ENCODE measurements around the gene IL19. TPM values are rescaled to one million over a fixed set of nuclear protein-coding genes. Genes with fewer than 3 reads are reported as not detected.
A peak's percentile ranks its signal among the peaks of the same experiment; 100 is the strongest.

The IL19 gene
- total RNA-seq, 4 donors from 2014 or later, result 0.60 TPM; not detected in 3

DNA sequence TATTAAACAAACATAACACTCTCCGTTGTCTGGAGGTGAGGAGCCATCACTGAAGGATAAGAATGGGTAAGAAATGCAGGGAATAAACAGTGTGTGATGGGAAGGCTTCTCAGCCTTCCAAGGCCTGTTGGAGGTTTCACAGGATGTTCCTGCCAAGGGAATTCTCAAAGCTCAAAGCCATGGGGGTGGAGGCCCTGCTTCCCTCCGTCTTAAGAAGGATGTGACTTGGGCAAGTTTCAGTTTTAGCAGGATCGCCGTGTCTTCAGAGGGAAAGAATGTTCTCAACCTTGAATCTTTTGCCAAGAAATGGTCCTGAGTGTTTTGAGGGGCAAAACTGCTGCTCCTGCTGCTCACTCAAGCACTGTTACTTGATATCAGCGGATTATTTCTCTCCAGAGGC is 53.2 kb downstream of the IL19 start:
- no peak for DNase-seq (ENCODE audit: low spot score)
- no peak for ATAC-seq (ENCODE audit: low FRiP score)

DNA sequence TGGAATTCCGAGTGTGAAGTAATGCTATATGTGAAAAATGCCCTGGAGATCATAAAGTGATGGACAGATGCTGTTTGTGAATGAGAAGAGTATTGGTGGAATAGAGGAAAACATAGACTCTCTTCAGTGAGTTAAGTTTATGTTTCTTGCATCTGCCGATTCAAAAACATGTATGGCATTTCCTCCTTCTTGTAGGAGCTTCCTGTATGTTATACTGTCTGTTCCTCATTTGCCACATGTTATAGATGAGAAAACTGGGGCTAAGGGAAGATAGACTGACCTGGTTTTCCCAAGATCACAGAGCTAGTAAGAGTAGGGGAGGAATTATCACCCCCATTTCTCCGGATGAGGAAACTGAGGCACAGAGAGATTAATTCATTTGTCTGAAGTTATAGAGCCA is 53.8 kb downstream of the IL19 start:
- DNase-seq (ENCODE audit: low spot score), result no peak
- no peak for TF ChIP-seq CTCF (IDR thresholded peaks at IDR 0.05)
- no peak for ATAC-seq (ENCODE audit: low FRiP score)

More for the DNA sequence above, 53.2 kb downstream of the IL19 start:
- no peak for TF ChIP-seq CTCF (IDR thresholded peaks at IDR 0.05)

DNA sequence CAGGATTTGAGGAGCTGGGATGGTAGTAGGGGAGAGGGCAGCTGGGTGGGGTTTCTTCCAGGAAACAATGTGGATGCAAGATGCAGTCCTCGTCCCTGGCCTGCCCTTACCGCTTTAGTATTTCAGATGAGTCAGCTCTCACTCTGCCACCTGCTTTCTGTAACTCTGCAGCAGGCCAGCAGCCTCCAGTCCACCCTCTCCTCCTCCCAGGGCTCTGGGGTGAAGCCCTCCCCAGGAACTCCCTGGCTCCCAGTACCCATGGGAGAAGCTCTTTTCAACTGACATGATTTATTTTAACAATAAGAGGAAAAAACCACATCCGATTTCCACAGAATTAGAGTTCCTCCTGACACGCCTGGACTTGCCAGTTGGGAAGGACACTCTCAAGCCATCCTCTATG is 55.8 kb downstream of the IL19 start:
- TF ChIP-seq CTCF (IDR thresholded peaks at IDR 0.05), result no peak

GRCh38 chr1:206828061-206828460 is 57.5 kb downstream of the IL19 start:
- DNase-seq (ENCODE audit: low spot score) (no peak), ATAC-seq (ENCODE audit: low FRiP score) (no peak)
- TF ChIP-seq CTCF (IDR thresholded peaks at IDR 0.05), result no peak

More for the DNA sequence above, 55.8 kb downstream of the IL19 start:
- peak; percentile 17 for ATAC-seq (ENCODE audit: low FRiP score)
- DNase-seq (ENCODE audit: low spot score), result no peak

GRCh38 chr1:206828765-206829164 is 58.2 kb downstream of the IL19 start:
- no peak for TF ChIP-seq CTCF (IDR thresholded peaks at IDR 0.05)
- ATAC-seq (ENCODE audit: low FRiP score) (no peak), DNase-seq (ENCODE audit: low spot score) (no peak)

- ATAC-seq (ENCODE audit: low FRiP score) (no peak), DNase-seq (ENCODE audit: low spot score) (no peak)
- TF ChIP-seq CTCF (IDR thresholded peaks at IDR 0.05), result no peak
Observed at GRCh38 chr1:206829282-206829681, 58.7 kb downstream of the IL19 start.

- TF ChIP-seq CTCF (IDR thresholded peaks at IDR 0.05), result no peak
- no peak for DNase-seq (ENCODE audit: low spot score)
Observed at GRCh38 chr1:206829875-206830274, 59.3 kb downstream of the IL19 start.

More at GRCh38 chr1:206829875-206830274, 59.3 kb downstream of the IL19 start:
- no peak for ATAC-seq (ENCODE audit: low FRiP score)

Measured in omental fat pad (tissue), 4 donors.